BE2C (cell line): ENCODE results near the gene DRD2.

Experiments used
- DNase-seq: peaks from one replicate; pipeline ENCODE4 v3.0.0-alpha.2; 2020
- H3K27me3 ChIP-seq: fragments of 250-450 bp; sonication (Bioruptor Pico); 2 replicates; pipeline ENCODE4 v1.5.1; 2020; ENCODE audit warnings: mild to moderate bottlenecking
- H3K36me3 ChIP-seq: fragments of 250-450 bp; sonication (Bioruptor Pico); 2 replicates; pipeline ENCODE4 v1.5.1; 2020; ENCODE audit warnings: mild to moderate bottlenecking
- H3K4me1 ChIP-seq: fragments of 250-450 bp; sonication (Bioruptor Pico); 2 replicates; pipeline ENCODE4 v1.5.1; 2020
- H3K4me3 ChIP-seq: 2 replicates; pipeline ENCODE4 v1.5.1; 2011; ENCODE audit warnings: low read depth, low read length
- H3K9me3 ChIP-seq: fragments of 250-450 bp; sonication (Bioruptor Pico); 2 replicates; pipeline ENCODE4 v1.5.1; 2020
- CTCF ChIP-seq: IDR thresholded peaks from 2 replicates; pipeline ENCODE4 v1.5.1; 2012; ENCODE audit warnings: mild to moderate bottlenecking, low read depth, low read length

DRD2 gene

GRCh38 chr11:113384551-113384950, 90.6 kb downstream of the DRD2 start:
- Histone ChIP-seq H3K9me3 (no peaks in the 10 kb centered on the region), H3K4me3 (no peak overlapping the region), H3K27me3 (no peaks in the 10 kb centered on the region), H3K36me3 (no peaks in the 10 kb centered on the region), H3K4me1 (no peaks in the 10 kb centered on the region)
- DNase-seq: no peak
- no peak for TF ChIP-seq CTCF

DNA sequence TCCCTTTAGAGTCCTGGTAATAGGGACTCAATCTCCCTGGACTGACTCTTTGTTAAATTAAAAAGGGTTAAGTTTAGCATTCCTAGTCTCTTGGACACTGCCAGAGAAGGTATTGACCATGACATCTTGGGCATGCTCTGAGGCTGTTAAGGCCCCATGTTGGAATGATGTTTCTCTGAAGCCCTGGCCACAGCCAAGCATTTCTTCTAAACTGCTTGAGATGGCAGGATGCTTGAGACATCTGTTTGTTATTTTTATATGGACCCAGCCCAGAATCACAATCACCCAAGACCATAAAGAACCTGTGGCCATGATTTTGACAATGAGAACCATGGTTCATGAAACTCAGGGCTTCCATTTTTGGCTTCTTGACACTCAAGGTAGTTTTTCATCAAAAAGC, 93.1 kb downstream of the DRD2 start:
- no peak for TF ChIP-seq CTCF
- H3K36me3 ChIP-seq: no peaks in the 10 kb centered on the region
- H3K27me3 ChIP-seq: no peaks in the 10 kb centered on the region
- no peak for DNase-seq
- H3K9me3 ChIP-seq: no peaks in the 10 kb centered on the region
- H3K4me3 ChIP-seq: no peak overlapping the region
- no peaks in the 10 kb centered on the region for H3K4me1 ChIP-seq

GRCh38 chr11:113378692-113379091, 96.5 kb downstream of the DRD2 start:
- no peaks in the 10 kb centered on the region for H3K4me1 ChIP-seq
- H3K9me3 ChIP-seq: no peaks in the 10 kb centered on the region
- H3K27me3 ChIP-seq: no peaks in the 10 kb centered on the region
- no peaks in the 10 kb centered on the region for H3K36me3 ChIP-seq
- no peak for TF ChIP-seq CTCF
- no peak for DNase-seq
- no peak overlapping the region for H3K4me3 ChIP-seq

- H3K4me1 ChIP-seq: no peaks in the 10 kb centered on the region
- H3K9me3 ChIP-seq: no peaks in the 10 kb centered on the region
- H3K36me3 ChIP-seq: no peaks in the 10 kb centered on the region
- no peak for DNase-seq
- TF ChIP-seq CTCF: no peak
- no peak overlapping the region for H3K4me3 ChIP-seq
- no peaks in the 10 kb centered on the region for H3K27me3 ChIP-seq
These were observed 97.4 kb downstream of the DRD2 start for GRCh38 chr11:113377681-113378412.

GRCh38 chr11:113376156-113376555, 99.0 kb downstream of the DRD2 start:
- Histone ChIP-seq H3K36me3 (no peaks in the 10 kb centered on the region), H3K9me3 (no peaks in the 10 kb centered on the region), H3K4me1 (no peaks in the 10 kb centered on the region), H3K4me3 (no peak overlapping the region), H3K27me3 (no peaks in the 10 kb centered on the region)
- no peak for TF ChIP-seq CTCF
- DNase-seq: no peak

DNA sequence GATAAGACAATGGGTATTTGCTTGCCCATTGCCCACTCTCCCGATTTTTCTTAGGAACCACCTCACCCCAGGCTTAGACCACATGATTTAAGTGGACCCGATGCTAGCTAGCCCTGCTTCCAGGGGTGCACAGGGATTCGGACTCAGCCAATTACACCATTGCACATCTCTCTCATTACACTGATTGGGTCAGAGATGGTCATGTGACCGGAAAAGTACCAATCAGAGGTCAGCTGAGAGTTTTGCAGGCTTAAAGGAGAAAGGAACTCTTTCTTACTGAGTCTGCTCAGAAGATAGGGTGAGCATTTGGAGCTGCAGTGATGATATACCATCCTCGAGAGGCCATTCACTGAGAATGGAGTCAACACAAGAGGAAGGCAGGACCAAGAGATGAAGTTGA, 99.8 kb downstream of the DRD2 start:
- no peak for TF ChIP-seq CTCF
- H3K36me3 ChIP-seq: no peaks in the 10 kb centered on the region
- no peaks in the 10 kb centered on the region for H3K9me3 ChIP-seq
- no peaks in the 10 kb centered on the region for H3K4me1 ChIP-seq
- H3K27me3 ChIP-seq: no peaks in the 10 kb centered on the region
- DNase-seq: no peak
- no peak overlapping the region for H3K4me3 ChIP-seq
